Thymus (tissue), 11 donors: ENCODE data around the gene PXT1. TPM values are rescaled to one million over a fixed set of nuclear protein-coding genes. Genes with fewer than 3 reads are reported as not detected.
A peak's percentile ranks its signal among the peaks of the same experiment; 100 is the strongest.
"Not testable (repeated sequence)": the region's sequence is repeated elsewhere in the genome, so short reads cannot be mapped to it uniquely, and the experiment has no call there.

Source experiments
- DNase-seq, 9 donors: peaks; one replicate each; pipeline ENCODE4 v3.0.0-alpha.2; 2013; ENCODE audit warnings: low spot score in 9 of 9, low read depth in 6 of 9, missing footprints in 1 of 9
- H3K27ac ChIP-seq, 2 donors: one replicate each; pipeline ENCODE4 v1.5.1; 2013; ENCODE audit warnings: control low read depth in 1 of 2, low read depth in 1 of 2, low read length in 1 of 2, mild to moderate bottlenecking in 1 of 2, moderate library complexity in 1 of 2
- H3K27me3 ChIP-seq, 2 donors: one replicate each; pipeline ENCODE4 v1.5.1; 2013; ENCODE audit warnings: low read length in 1 of 2; ENCODE audit not compliant: control insufficient read depth in 2 of 2, insufficient read depth in 1 of 2
- H3K36me3 ChIP-seq, 2 donors: one replicate each; pipeline ENCODE4 v1.5.1; 2013; ENCODE audit warnings: low read length in 1 of 2, mild to moderate bottlenecking in 1 of 2, moderate library complexity in 1 of 2; ENCODE audit not compliant: control insufficient read depth in 2 of 2, insufficient read depth in 2 of 2
- H3K4me1 ChIP-seq, 2 donors: one replicate each; pipeline ENCODE4 v1.5.1; 2013; ENCODE audit warnings: low read length in 2 of 2; ENCODE audit not compliant: control insufficient read depth in 2 of 2, insufficient read depth in 2 of 2
- H3K4me3 ChIP-seq, 2 donors: one replicate each; pipeline ENCODE4 v1.5.1; 2013; ENCODE audit warnings: low read length in 2 of 2, control low read depth in 1 of 2, mild to moderate bottlenecking in 1 of 2
- H3K9me3 ChIP-seq, 2 donors: one replicate each; pipeline ENCODE4 v1.5.1; 2013; ENCODE audit warnings: low read length in 1 of 2, mild to moderate bottlenecking in 1 of 2; ENCODE audit not compliant: control insufficient read depth in 2 of 2, insufficient read depth in 1 of 2
- WGBS: extraction: QIAGEN DNeasy Blood & Tissue Kit; methylation state at CpG from one replicate; pipeline ENCODE4 v1.1.7; 2013; 5-methylcytosine and 5-hydroxymethylcytosine counted together
- polyA plus RNA-seq: library from polyadenylated mRNA; stranded (reverse); fragments of 200-250 nt; gene quantifications from one replicate; pipeline ENCODE4 v1.2.3, GENCODE V29; 2013
- total RNA-seq: library from RNA; stranded (reverse); fragments of 120-200 nt; gene quantifications from one replicate; pipeline ENCODE4 v1.2.4, GENCODE V29; 2013
- donor health status: healthy.

Gene PXT1
- total and polyA plus RNA-seq, 2 donors = 0.05 TPM

- H3K27me3 ChIP-seq = no peaks in the 10 kb centered on the region
- no peaks in the 10 kb centered on the region for H3K9me3 ChIP-seq
- no peak for DNase-seq
- no peaks in the 10 kb centered on the region for H3K4me1 ChIP-seq
- peaks cover 8 to 19% of the 10 kb centered on the region in 2 donors for H3K36me3 ChIP-seq
- 97% methylated on average over 3 of the region's 3 CpGs for WGBS
- H3K4me3 ChIP-seq = no peak overlapping the region
- no peak overlapping the region for H3K27ac ChIP-seq
Measured at GRCh38 chr6:36455486-36456027, 12.9 kb upstream of the PXT1 start.

DNA sequence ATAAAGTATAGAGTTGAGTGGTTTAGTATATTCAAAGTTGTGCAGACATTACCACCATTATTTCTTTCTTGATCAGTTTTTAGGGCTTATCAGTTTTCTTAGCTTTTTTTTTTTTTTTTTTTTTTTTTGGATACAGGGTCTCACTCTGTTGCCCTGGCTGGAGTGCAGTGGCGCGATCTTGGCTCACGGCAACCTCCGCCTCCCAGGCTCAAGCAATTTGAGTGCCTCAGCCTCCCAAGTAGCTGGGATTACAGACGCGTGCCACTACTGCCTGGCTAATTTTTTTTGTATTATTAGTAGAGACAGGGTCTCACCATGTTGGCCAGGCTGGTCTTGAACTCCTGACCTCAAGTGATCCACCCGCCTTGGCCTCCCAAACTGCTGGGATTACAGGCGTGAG lies 10.2 kb upstream of the PXT1 start:
- not testable (repeated sequence) for DNase-seq, H3K27ac ChIP-seq, H3K4me1 ChIP-seq, H3K4me3 ChIP-seq, H3K27me3 ChIP-seq, H3K9me3 ChIP-seq
- H3K36me3 ChIP-seq = peaks cover 12 to 24% of the 10 kb centered on the region in 2 donors
- WGBS = 98% methylated on average over 8 of the region's 8 CpGs

- not testable (repeated sequence) for H3K27me3 ChIP-seq, H3K4me3 ChIP-seq, H3K27ac ChIP-seq, H3K4me1 ChIP-seq, H3K9me3 ChIP-seq, DNase-seq
- H3K36me3 ChIP-seq = peaks cover 4 to 16% of the 10 kb centered on the region in 2 donors
- WGBS = 97% methylated on average over 10 of the region's 10 CpGs
Measured at GRCh38 chr6:36449173-36449572, 6.5 kb upstream of the PXT1 start.

DNA sequence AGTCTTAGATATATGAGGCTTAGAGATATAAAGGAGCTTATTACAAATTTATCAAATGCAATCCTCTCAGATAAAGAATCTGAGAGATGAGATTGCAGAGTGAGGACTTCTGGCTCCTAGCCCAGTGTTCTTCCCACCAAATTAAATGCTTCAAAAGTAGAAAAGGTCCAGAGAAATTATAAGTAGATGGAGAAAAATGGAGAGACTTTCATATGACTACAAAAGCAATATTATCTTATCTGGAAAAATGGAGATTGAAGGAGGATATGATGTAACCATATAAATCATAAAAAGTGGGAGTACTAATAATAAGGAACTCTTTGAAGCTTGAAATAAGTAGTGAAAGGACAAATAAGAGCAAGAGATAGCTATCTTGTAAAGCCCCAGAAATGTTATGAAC lies 3.0 kb upstream of the PXT1 start:
- Histone ChIP-seq H3K27me3 (no peaks in the 10 kb centered on the region), H3K36me3 (peaks cover 4 to 7% of the 10 kb centered on the region in 2 donors), H3K4me1 (peaks cover 9 to 22% of the 10 kb centered on the region in 2 donors), H3K9me3 (peaks cover 2 to 3% of the 10 kb centered on the region in 2 donors), H3K27ac (no peak overlapping the region), H3K4me3 (no peak overlapping the region)
- no peak for DNase-seq

GRCh38 chr6:36444470-36444869 lies 1.8 kb upstream of the PXT1 start:
- DNase-seq = no peak
- H3K27me3 ChIP-seq = no peaks in the 10 kb centered on the region
- peak overlapping the region; percentile 13 to 93 for H3K27ac ChIP-seq
- H3K4me1 ChIP-seq = peaks cover 9 to 22% of the 10 kb centered on the region in 2 donors
- whole genome bisulfite sequencing = 91% methylated on average over 3 of the region's 3 CpGs
- peaks cover 2 to 3% of the 10 kb centered on the region in 2 donors for H3K9me3 ChIP-seq
- peaks cover 4 to 7% of the 10 kb centered on the region in 2 donors for H3K36me3 ChIP-seq
- H3K4me3 ChIP-seq = peak overlapping the region in 1 of 2 donors; percentile 89

- peak in 6 of 9 donors; percentile 18 to 53 (median 32) for DNase-seq
- Histone ChIP-seq H3K27me3 (no peaks in the 10 kb centered on the region), H3K27ac (peak overlapping the region; percentile 93 to 99), H3K4me3 (peak overlapping the region; percentile 89 to 98), H3K9me3 (no peaks in the 10 kb centered on the region), H3K36me3 (peaks cover 0 to 3% of the 10 kb centered on the region in 2 donors), H3K4me1 (peaks cover 9 to 22% of the 10 kb centered on the region in 2 donors)
- WGBS = 8% methylated on average over 18 of the region's 18 CpGs
Measured at GRCh38 chr6:36443471-36444428, 1.1 kb upstream of the PXT1 start.

DNA sequence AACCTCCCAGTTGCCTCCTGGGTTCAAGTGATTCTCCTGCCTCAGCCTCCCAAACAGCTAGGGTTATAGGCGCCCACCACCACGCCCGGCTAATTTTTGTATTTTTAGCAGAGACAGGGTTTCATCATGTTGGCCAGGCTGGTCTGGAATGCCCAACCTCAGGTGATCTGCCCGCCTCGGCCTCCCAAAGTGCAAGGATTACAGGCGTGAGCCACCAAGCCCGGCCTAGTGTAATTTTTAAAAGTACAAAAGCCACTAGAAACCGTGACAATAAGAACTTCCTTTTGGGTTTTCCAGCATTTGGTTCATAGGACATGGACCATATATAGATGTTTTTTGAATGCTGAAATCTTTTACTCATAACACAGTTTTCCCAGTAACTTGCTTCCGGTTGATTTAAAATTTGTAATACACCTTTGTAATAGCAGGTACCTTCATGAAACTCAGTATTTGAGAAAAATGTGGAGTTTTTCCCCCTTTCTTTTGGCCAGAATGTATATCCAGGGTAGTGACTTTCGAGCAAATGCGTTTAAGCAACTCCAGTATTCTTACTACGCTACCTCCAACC lies 467 bp downstream of the PXT1 start:
- peak overlapping the region; percentile 80 to 99 for H3K27ac ChIP-seq
- H3K36me3 ChIP-seq = no peaks in the 10 kb centered on the region
- no peaks in the 10 kb centered on the region for H3K27me3 ChIP-seq
- peak in 1 of 9 donors; percentile 7 for DNase-seq
- no peaks in the 10 kb centered on the region for H3K9me3 ChIP-seq
- peaks cover 9 to 22% of the 10 kb centered on the region in 2 donors for H3K4me1 ChIP-seq
- 56% methylated on average over 12 of the region's 12 CpGs for WGBS
- peak overlapping the region; percentile 89 to 98 for H3K4me3 ChIP-seq

DNA sequence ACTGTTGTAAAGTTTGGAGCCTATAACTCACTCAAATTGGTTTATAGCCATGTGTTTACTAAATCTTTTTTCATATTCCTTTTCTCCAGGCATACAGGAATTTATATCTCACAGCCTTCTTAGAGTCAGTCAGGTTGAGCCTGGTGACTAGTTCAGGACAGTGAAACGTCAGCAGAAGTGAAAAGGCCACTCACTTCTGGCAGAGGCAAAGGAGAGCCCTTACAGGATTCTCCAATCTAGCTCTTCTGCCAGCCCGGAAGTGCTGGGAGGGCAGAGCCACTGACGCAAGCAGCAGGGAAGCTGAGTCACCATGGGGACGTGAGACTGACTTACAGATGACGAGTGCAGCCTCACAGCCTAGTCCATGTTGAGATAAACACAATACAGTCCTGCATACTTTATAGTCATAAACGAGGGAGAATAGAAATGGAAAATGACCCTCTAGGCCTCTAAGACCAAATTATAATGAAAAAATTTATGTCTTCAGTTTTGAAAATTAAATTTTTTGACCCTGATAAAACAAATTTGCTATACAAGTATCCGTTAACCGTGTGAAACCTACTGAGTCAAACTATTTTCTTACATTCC lies 1.3 kb downstream of the PXT1 start:
- Histone ChIP-seq H3K9me3 (no peaks in the 10 kb centered on the region), H3K4me3 (no peak overlapping the region), H3K4me1 (peaks cover 9 to 22% of the 10 kb centered on the region in 2 donors), H3K27ac (peak overlapping the region; percentile 38 to 80), H3K36me3 (no peaks in the 10 kb centered on the region), H3K27me3 (no peaks in the 10 kb centered on the region)
- 29% methylated on average over 8 of the region's 8 CpGs for WGBS
- DNase-seq = peak; percentile 57 to 91 (median 77)
